GM21447 (cell line): Measurements from ENCODE around the gene ANKS1A.
"Not testable (repeated sequence)": the region's sequence is repeated elsewhere in the genome, so short reads cannot be mapped to it uniquely, and the experiment has no call there.

Experiments
- ATAC-seq: cut with Tn5 transposase; IDR thresholded peaks from one replicate; pipeline ENCODE4 v1.9.1; 2021; ENCODE audit not compliant: unreplicated experiment

The ANKS1A gene

DNA sequence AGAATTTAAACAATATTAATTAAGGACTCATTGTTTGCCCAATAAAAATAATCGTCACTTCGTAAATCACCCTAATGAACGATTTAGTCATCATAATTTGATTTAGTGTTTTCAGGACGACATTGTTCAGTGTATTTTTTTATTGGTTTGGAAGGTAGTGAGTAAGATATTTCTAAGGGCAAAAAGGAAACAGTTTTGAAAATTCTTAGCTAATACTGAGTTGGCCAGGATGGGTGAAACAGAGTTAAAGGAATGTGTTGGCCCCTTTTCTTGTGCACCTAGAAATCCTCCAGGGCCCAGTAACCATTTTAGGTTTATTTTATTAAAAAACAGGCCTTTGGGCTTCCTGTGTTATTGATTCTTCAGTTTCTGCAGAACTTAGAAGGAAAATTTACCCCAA lies 25.3 kb downstream of the ANKS1A start:
- no peak for ATAC-seq

DNA sequence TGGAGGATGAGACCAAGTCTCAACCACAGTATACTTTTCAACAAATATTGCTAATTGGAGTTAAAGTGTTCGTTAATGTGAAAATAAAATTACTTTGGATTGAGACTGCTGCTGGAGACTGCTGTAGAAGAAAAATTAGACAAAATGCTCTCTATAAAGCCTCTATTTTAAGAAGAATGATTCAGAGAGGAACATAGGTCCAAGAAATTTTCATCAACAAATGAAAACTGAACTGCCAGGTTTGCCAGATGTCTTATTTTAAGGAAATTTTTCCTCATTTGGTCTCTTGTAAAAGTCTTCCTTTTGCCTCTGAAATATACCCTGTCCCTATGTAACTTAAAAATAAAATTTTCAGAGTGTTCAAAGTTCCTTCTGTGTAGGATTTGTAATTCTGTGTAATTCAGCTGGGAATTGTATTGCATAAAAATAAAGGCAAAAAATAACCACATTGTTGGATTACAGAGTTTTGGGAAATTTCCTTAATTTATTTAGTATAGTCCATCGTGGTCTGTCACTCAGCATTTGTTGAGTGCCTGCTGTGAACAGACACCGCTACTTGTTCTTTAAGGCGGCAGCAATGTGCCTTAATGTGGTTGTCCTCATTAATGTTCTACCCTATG lies 27.4 kb downstream of the ANKS1A start:
- no peak for ATAC-seq

DNA sequence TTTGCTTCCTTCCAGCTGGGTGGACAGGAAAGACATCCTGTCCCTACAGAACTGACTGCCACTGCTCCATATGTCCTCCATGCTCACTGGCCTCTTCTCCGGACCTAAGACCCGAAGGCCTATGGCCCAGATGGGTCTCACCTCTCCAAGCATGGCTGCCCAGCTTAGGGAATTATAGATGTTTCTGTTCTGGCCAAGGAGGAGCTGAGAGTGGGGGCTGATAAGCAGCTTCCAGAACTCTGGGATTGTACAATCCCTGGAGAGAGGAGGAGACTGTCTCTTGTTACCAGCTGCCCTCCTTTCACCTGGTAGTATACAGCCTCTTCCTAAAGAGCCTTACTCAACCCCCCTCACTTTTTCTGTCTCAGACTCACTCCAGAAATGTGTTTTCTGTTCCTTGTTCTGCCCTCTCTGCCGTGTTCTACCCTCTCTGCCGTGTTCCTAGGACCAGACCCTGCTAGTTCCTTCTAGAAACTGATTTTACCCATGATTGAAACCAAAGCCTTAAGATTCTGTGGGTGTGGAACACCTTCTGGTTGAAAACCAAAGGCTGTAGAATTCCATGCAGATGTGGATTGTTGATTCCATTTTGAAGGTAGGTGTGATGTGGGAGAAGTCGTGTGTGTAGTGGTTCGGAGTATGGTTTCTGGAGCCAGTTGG lies 28.7 kb downstream of the ANKS1A start:
- ATAC-seq: no peak

DNA sequence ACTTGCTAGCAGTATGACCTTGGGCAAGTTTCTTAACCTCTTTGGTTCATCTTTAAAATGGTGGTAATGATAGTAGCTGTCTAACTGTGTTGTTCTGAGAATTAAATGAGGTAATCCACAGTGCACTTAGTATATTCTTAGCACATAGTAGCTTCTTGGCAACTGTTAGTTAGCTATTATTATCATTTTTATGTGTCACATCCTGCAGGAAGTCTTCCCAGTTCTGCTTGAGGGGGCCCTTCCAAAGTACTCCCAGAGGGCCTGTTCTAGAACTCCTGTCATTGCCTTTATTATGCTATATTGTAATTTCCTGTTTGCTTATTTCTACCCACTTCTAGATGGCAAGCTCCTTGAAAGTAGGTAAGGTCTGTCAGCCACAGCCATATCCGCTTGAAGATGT lies 30.6 kb downstream of the ANKS1A start:
- no peak for ATAC-seq

DNA sequence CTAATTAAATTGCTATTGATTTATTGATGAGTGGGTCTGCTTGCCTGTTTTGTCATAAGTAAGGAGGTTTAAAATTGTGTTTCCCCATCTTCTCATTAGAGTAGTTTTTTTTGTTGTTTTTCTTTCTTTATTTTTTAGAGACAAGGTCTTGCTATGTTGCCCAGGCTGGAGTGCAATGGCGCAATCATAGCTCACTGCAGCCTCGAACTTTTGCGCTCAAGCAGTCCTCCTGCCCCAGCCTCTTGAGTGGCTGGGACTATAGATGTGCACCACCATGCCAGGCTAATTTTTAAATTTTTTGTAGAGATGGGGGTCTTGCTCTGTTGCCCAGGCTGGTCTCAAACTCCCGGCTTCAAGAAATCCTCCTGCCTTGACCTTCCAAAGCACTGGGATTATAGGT lies 31.0 kb downstream of the ANKS1A start:
- no peak for ATAC-seq

DNA sequence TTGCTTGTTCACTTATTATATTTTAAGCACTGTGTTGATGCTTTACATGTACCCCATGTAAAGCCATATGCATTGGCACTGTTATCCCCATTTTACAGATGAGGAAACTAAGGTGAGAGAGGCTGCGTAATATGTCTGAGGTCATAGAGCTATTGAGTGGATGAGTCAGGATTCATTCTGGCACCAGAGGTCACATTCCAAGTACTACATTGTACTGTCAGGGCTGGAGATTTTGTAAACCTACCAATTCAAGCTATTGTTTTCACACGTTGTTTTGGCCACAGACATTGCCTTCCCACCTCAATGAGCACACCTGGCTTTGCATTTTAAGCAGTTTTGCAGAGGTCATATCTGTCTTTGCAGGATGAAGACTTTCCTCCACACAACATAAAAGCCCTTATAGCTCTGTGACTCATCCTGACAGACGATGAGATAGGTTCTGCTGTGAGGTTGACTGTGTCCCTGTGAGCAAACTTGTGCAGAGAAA lies 33.2 kb downstream of the ANKS1A start:
- ATAC-seq: no peak

DNA sequence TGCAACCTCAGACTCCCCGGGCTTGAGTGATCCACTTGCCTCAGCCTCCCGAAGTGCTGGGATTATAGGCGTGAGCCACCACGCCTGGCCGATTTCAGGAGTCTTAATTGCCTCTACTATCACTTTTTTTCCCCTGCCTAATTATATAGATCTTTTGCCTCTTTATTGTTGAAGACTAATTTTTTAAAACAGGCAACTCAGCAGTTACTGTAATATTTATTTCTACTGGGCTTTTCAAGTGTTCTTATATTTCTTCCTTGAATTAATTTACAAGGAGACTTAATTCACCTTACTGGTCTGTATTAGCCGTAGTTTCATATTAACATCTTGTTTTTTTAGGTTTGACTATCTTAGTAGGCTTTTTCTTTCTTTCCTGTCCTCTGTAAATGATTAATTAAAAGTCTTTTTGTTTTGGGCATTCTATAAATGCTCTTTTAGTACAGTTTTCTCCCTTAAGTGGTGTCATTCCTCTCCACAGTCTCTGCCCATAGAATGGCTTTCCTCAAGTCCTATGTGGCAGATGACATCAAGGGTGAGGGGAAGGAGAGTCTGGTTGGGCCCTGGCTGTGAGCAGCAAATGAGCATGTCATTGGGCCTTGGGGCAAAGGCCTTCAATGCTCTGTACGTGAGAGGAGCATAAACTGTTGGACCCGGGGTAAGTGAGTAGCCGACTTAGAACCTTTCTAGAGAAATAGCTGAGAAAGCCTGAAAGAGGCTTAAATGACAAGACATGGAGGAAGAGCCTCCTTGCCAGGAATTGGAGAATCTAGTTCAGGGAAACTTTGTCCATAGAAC lies 36.0 kb downstream of the ANKS1A start:
- ATAC-seq: no peak

DNA sequence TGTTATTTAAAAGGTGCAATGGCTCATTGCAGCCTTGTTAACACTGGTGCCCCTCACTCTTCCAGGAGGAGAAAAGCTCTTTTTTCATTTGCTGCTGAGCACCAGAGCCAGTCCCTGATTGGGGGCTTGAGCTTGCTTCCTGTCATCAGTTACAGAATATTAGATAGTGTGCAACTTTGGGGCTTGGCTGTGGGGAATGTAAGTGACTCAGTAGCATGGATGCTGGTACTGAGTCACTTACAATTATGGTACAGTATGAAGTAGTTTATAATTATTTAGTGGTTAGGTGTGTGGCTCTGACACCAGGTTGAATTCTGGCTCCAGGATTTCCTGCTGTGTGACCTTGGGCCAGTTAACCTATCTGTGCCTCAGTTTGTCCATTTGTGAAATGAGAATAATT lies 37.6 kb downstream of the ANKS1A start:
- ATAC-seq: no peak

DNA sequence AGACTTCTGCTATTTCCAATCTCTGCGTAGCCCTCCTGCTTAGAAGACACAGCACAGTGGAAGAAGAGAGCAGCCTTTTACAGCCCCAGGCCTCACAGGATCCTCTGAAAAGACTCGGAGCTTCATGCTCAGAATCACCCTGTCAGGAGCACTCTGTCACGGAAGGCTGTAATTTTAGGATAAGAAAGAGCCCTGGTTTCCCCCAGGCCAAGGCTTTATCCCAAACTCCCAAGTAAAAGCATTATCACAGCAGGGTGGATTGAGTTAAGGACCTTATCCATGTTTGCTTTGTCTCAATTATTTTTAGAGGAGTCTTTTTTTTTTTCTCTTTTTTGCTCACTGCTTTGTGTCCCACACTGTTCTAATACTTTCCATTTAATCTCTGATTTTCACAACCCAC lies 39.2 kb downstream of the ANKS1A start:
- no peak for ATAC-seq

DNA sequence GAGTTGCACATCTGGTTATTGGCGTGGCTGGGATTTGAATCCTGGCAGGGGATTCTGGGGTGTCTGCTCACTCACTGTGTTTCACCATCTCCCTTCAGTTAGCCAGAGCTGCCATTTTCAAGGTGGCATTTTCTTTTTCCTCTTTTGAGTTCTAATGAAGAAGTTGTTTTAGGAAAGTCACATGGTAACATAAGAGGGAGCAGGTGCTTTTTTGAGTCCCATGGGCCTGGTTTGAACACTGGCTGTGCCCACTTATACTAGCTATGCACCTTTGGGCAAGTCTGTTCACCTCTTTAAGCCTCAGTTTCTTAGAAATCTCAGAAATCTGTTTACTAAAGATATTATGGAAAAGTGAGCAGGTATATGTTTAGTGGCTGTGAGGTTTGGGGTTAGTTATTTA lies 39.6 kb downstream of the ANKS1A start:
- ATAC-seq: no peak

DNA sequence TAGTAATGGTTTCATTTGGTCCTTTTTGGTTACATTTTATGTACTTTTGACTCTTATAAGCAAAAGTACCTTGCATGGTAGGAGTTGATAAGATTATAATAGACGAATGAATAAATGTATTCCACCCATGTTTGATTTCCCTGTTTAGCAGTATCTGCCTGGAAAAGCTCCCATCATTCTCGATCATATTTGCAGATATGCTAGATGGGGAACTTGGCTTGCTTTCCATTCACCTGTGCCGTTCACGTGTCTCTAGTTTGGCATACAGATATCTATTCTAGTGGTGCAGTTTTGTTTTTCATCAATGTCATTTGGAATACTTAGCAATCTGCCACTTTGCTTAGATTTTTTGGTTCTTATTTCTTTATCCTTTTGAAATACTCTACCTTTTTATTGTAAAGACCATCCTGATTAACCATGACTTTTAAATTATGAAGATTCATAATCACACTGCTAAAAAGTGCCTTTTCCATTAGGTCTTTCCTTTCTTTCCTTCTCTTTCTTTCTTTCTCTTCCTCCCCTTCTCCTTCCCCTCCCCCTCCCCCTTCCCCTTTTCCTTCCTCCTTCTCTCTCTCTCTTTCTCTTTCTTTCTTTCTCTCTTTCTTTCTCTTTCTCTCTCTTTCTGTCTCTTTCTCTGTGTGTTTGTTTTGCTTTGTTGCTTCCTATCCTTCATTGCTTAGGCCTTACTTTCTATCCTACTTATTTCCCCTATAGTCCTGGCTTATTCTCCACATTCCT lies 40.4 kb downstream of the ANKS1A start:
- no peak for ATAC-seq

DNA sequence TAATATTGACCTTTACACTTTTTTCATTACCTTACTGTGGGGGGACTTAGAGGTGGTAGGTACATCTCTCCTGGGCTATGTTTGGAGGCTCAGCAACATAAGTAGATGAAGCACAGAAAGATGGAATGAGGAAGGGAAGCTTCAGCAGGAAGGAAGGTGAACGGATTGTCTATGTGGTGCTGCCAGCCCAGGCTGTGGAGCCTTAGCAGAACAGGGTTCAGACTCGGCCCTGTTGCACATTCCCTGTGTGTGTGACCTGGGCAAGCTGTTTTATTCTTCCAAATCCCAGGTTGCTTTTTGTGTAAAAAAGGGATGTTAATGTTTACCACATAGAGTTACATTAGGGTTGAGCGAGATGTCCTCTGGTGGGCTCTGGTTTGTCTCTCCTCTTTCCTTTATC lies 41.2 kb downstream of the ANKS1A start:
- no peak for ATAC-seq

DNA sequence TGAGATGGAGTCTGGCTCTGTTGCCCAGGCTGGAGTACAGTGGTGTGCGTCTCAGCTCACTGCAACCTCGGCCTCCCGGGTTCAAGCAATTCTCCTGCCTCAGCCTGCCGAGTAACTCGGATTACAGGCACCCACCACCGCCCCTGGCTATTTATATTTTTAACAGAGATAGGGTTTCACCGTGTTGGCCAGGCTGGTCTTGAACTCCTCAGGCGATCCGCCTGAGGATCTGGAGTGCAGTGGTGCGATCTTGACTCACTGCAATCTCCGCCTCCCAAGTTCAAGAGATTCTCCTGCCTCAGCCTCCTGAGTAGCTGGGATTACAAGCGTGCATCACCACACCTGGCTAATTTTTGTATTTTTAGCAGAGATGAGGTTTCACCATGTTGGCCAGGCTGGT lies 43.1 kb downstream of the ANKS1A start:
- not testable (repeated sequence) for ATAC-seq

DNA sequence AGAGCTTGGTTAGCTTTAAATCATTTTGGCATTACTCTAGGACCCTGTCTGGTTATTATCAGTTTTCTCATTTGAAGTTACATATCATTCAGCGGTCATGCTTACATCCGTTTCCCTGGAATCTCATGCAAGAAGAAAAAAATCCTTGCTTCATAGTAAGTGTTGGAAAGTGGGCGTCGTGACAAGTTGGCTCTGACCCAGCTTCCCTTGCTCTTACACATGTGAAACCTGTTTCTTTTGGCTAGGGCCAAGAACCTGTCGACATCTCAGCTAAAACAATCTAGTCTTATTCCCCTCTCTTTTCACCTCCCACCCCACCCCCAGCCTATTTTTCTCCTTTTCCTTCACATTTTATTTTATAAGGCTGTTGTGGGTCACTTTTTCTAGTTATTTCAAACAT lies 45.5 kb downstream of the ANKS1A start:
- ATAC-seq: no peak

DNA sequence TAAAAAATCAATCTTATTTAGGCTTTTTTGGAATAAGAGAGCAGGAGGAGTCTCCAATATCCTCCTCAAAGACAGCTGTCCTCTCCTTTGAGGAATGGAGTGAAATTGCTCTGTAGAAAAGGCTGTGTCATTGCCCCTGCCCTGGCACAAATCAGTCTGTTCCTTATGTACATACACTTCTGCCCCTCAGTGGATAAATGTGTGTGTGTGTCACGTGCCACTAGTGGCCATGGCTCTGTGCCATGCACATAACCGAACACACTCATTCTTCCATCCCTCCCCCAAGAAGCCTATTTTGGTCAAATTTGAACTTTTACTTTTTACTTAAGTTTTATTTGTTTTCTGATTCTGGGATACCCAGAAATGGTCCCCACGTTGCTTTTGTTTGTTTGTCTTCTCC lies 49.2 kb downstream of the ANKS1A start:
- ATAC-seq: no peak

DNA sequence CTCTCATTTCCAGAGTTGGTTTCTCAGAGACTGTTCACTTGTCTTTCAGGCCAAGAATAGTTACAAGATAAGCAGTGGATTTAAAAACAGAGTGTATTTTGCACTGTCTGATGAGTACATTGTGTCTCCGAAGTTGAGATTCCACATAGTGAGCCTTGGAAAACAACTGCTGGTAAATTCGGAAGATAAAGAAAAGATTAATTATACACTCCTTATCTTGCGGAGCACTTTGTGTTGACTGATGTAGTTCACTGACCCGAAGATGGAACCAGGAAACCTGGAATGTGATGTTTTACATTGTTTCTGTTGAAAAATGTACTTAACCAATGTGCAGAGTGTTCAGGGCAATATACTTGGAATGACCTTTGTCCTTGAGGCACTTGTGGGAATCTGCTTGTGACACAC lies 51.0 kb downstream of the ANKS1A start:
- no peak for ATAC-seq

DNA sequence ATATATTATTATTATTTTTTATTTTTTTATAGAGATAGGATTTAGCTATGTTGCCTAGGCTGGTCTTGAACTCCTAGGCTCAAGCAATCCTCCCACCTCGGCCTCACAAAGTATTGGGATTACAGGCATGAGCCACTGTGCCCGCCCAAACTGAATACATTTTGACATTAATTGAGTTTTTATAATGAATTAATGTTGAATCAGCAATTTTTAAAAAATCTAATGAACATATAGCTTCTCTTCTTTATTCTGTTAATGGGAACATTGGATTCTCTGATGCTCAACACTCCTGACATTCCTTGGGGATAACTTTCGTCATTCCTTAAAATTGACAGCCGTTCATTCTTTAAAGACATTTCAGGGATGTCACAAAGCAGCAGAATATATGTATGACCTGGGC lies 52.4 kb downstream of the ANKS1A start:
- no peak for ATAC-seq

DNA sequence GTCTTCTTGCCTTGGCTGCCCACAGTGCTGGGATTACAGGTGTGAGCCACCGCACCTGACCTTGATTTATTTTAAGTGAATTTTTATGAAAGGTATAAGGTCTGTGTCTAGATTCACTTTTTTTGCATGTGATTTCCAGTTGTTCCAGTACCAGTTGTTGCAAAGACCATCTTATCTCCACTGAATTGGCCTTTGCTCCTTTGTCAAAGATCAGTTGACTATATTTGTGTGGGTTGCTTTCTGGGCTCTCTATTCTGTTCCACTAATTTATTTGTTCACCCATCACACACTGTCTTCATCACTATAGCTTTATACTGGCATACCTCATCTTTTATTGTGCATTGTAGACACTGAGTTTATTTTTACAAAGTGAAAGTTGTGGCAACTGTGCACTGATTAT lies 56.3 kb downstream of the ANKS1A start:
- ATAC-seq: no peak

DNA sequence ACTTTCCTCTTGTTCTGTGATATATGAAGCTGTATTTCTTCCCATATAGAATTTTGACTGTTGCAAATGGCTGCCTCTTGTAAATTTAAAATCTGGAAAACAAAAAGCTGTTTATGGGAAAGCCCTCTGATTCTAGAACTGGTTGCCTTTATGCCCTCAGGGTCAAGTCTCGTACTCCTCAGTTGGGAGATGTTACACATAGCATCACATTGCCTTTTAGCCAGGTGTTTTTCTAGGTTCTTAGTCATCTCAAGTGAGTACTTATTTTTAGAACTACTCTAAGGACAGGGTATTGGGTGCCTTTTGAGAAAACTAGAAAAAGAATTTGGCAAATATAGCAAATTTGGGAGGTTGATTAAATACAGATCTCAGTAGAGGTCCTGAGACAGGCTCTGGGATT lies 58.5 kb downstream of the ANKS1A start:
- no peak for ATAC-seq

DNA sequence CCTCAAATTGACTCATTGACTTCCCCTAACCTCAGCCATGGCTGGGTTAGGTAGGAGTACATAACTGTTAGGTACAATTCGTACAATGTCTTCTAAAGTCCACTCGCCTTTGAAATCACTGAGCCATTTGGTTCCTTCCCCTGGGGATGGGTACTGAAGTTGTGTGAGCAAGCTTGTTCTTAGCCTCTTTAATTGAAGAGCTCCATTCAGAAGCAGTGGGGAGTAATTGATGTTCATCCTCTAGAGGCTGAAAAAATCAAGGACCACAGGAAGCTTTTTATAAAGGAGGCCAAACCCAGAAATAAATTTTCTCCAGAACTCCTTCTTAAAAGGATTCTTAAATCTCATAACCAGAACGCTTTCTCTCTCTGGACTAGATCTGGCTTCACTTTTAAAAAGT lies 60.6 kb downstream of the ANKS1A start:
- no peak for ATAC-seq

DNA sequence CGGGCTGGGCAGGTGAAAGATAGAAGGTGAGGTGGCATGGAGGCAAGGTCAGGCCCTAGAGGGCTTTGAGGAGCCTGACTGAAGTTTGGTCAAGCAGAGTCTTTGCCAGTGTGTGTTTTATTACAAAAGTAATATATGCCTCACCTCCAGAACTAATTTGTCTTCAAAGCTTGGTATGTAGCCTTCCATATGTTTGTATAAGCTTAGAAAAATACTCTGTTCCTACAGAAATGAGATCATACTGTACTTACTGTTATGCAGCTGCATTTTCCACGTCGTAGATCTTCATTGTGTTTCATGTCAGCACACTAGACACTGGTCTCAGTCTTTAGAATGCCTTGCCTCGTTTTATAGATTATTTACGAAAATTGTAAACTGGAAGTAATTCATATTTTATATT lies 61.8 kb downstream of the ANKS1A start:
- ATAC-seq: no peak

DNA sequence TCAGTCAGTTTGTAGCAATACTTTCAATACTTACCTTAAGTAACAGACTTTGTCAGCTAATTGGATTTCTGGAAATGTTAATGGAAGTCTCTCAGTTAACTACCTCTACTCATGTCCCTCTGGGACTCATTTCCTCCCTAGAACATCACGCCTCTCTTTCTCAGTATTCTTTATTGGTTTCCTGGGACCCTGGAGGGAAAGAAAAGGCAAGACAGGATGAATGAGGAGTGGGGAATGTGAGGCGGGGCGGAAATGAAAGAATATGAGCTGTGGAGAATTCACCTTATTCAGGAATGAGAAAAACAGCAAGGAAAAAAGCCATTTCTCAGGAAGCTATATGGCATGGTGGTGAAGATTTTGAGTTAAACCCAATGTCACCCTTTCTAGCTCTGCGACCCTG lies 62.7 kb downstream of the ANKS1A start:
- ATAC-seq: no peak
